NCI-H526 (cell line): ENCODE measurements around the gene COPS6.

ENCODE experiments used
- DNase-seq, 2 experiments: peaks; one replicate each; lab custom pipeline; 2025; lab: John Stamatoyannopoulos, UW

The COPS6 gene

GRCh38 chr7:100088621-100089457, at the start of gene COPS6:
COPS6 (plus strand) TSS chr7:100088969; CDS start chr7:100088991, 22 bp downstream.
- peak; percentile 45 to 91 for DNase-seq

- DNase-seq, result no peak
These were observed 48.2 kb upstream of the COPS6 start for GRCh38 chr7:100040575-100040974.

GRCh38 chr7:100044718-100045117, 44.1 kb upstream of the COPS6 start:
- DNase-seq, result peak; percentile 19 to 65

GRCh38 chr7:100048680-100049079, 40.1 kb upstream of the COPS6 start:
- DNase-seq, result peak in 1 of 2 experiments; percentile 9

GRCh38 chr7:100049441-100050291, 39.1 kb upstream of the COPS6 start, which contains the start of gene ZSCAN21:
ZSCAN21 (plus strand) TSS chr7:100049774; CDS start chr7:100057007, 7,233 bp downstream.
- DNase-seq, result peak; percentile 74 to 93

GRCh38 chr7:100051611-100052010, 37.2 kb upstream of the COPS6 start:
- DNase-seq, result no peak

GRCh38 chr7:100053215-100053614, 35.6 kb upstream of the COPS6 start:
- DNase-seq, result peak; percentile 83 to 94

GRCh38 chr7:100057006-100057405, 31.8 kb upstream of the COPS6 start:
- DNase-seq, result no peak

GRCh38 chr7:100059251-100059739, 29.5 kb upstream of the COPS6 start:
- no peak for DNase-seq

GRCh38 chr7:100061518-100062193, 27.1 kb upstream of the COPS6 start:
- DNase-seq, result no peak

GRCh38 chr7:100063376-100063775, 25.4 kb upstream of the COPS6 start:
- DNase-seq, result no peak

GRCh38 chr7:100064162-100064561, 24.6 kb upstream of the COPS6 start:
- no peak for DNase-seq

GRCh38 chr7:100065452-100066186, 23.1 kb upstream of the COPS6 start:
- no peak for DNase-seq

GRCh38 chr7:100066953-100067352, 21.8 kb upstream of the COPS6 start:
- no peak for DNase-seq

GRCh38 chr7:100069991-100070390, 18.8 kb upstream of the COPS6 start:
- no peak for DNase-seq

GRCh38 chr7:100071018-100071723, 17.6 kb upstream of the COPS6 start:
- no peak for DNase-seq

GRCh38 chr7:100072462-100072861, 16.3 kb upstream of the COPS6 start:
- DNase-seq, result no peak

- no peak for DNase-seq
These were observed 13.9 kb upstream of the COPS6 start for GRCh38 chr7:100074841-100075240.

GRCh38 chr7:100075418-100075817, 13.4 kb upstream of the COPS6 start:
- DNase-seq, result no peak

GRCh38 chr7:100077205-100077604, 11.6 kb upstream of the COPS6 start:
- no peak for DNase-seq
